LHCN-M2 (cell line): ENCODE data around the gene CDIPT. TPM values are rescaled to one million over a fixed set of nuclear protein-coding genes. Genes with fewer than 3 reads are reported as not detected.
A peak's percentile ranks its signal among the peaks of the same experiment; 100 is the strongest.
"Not testable (repeated sequence)": the region's sequence is repeated elsewhere in the genome, so short reads cannot be mapped to it uniquely, and the experiment has no call there.

Experiments
- DNase-seq: peaks from one replicate; pipeline ENCODE4 v3.0.0-alpha.2; 2012; ENCODE audit warnings: low read depth
- polyA plus RNA-seq: library from polyadenylated mRNA; unstranded; fragments of >200 nt; gene quantifications from one replicate; pipeline ENCODE4 v1.2.1, GENCODE V29; 2012; ENCODE audit warnings: missing spikeins
- total RNA-seq: library from RNA; depleted of rRNA; stranded (reverse); fragments of >200 nt; gene quantifications from 2 replicates; pipeline ENCODE4 v1.2.3, GENCODE V29; 2014; rRNA removed

The CDIPT gene, protein sequence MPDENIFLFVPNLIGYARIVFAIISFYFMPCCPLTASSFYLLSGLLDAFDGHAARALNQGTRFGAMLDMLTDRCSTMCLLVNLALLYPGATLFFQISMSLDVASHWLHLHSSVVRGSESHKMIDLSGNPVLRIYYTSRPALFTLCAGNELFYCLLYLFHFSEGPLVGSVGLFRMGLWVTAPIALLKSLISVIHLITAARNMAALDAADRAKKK
- 75.5 and 89.7 TPM in 2 replicates for total RNA-seq
- 69.7 TPM for polyA plus RNA-seq

DNA sequence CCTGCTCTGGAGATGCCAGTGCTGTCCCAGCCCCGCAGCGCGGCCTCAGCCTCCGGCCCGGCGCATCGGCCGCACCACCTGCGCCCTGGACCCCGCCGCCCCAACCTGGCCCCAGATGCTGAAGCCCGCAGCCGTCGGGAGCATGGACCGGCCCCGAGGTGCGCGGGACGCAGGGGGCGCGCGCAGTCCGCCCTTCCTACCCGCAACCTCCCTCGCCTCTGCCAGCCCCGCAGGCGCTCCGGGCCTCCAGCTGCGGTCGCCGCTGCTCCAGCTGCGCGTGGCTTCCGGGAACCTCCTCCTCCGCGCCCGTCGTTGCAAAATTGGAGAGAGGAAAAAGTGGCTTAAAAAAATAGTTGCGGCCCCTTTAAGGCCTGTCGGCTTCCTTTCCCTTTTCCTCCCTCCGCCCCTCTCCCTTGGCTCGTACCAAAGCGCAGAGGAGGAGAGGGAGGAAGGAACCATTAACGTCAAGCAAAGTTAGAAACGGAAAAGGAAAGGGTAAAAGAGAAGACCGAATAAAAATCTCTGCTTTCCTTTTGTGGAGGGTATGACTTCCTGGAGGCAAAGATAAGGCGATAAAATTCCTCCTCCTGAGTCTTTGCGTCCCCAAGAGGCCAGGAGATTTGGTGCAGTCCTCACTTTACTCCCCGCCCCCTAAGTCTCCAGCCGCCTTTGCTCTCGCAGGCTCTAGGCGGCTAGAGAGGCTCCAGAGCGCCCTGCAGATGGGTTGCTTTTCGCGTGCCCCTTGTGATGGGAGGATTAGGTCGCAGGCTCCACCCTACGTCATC is at the start of gene CDIPT:
CDIPT (minus strand) TSS at position 343 of the 785 bp plus-strand sequence. CDS start 369 bp downstream, outside the sequence.
- DNase-seq, result peak; percentile 96

DNA sequence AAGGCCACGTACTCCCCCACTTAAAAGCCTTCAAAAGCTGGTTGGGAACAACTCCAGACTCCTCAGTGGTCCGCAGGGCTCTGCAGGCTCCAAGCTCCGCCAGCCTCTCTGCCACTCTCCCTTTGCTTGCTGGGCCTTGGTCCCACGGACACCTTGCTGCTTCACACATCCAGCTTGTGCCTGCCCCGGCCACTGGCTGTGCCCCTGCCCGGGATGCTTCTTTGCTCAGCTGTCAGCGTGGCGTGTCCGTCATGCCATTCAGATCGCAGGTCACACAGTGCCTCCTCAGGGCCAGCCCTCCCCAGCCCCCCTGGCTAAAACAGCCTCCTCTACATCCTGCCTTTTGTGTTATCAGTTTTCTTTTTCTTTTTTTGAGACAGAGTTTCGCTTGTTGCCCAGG is 49.1 kb upstream of the CDIPT start:
- DNase-seq, result no peak

DNA sequence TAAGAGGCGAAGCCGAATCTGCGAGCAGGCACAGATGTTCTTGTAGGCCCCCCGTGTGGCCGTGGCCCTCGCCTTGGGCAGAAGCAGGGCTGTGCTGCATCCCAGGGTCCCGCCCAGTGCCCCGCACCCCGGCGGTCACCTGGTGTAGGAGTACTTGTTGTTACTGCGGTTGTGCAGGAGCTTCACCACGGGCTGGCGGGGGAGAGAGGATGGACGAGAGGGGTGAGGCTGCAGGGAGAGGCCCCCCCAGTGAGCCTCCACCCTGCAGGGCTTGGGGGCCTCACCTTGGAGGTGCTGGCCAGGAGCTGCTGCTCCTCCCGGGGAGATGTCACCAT is 48.6 kb upstream of the CDIPT start:
- no peak for DNase-seq

DNA sequence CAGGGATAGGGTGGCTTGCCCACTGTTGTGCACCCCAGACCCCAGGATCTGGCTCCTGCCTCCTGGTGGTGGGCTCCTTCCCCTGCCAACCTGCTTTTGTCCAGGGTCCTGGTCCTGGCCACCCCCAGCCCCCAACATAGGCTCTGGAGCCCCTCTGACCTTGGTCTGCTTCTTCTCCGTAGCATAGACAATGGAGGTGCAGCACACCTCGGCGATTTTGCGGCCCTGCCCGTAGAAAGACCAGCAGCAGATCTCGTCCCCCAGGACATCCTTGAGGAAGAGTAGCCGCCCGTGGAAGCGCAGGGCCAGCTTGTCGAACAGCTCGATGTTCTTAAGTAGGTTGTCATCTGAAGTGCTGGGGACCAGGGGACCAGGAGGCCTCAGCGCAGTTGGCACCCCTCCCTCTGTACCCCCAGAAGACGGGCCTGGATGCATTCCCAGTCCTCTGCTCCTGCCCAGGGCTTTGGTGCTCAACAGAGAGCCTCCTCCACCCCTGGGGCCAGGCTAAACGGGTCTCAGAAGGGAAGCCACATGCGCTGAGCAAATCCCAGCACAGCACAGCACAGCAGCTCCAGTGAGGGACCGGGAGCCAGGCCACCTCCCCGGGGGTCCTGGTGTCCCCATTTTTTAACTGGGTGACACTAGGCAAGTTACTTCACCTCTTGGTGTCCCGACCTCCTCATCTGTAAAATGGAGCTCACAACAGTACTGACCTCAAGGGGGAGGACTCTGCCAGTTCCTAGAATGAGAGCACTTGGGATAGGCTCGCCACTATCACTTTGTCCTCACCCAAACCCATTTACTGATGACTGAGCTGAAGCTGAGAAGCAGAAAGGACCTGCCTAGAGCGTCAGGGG is 48.0 kb upstream of the CDIPT start:
- no peak for DNase-seq

DNA sequence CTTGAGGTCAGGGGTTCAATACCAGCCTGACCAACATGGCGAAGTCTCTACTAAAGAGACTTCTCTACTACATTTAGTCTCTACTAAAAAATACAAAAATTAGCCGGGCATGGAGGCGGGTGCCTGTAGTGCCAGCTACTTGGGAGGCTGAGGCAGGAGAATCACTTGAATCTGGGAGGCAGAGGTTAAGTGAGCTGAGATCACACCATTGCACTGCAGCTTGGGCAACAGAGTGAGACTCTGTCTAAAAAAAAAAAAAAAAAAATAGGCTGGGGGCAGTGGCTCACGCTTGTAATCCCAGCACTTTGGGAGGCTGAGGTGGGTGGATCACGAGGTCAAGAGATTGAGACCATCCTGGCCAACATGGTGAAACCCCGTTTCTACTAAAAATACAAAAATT is 46.8 kb upstream of the CDIPT start:
- not testable (repeated sequence) for DNase-seq

DNA sequence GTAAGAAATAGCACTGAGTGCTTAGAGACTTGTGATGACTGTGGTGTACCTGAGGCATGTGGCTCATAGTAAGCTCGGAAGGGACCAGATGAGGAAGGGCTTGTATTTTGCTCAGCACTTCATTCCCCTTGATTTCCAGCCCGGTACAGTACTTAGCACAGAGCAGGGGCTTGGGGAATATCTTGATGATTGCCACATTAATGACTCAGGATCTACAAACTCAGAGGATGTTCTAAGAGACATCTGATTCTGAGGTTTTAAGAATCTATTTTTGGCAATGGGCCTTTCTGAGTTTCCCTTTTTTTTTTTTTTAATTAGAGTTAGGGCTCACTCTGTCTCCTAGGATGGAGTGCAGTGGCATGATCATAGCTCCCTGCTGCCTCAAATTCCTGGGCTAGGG is 46.4 kb upstream of the CDIPT start:
- DNase-seq, result peak; percentile 76

DNA sequence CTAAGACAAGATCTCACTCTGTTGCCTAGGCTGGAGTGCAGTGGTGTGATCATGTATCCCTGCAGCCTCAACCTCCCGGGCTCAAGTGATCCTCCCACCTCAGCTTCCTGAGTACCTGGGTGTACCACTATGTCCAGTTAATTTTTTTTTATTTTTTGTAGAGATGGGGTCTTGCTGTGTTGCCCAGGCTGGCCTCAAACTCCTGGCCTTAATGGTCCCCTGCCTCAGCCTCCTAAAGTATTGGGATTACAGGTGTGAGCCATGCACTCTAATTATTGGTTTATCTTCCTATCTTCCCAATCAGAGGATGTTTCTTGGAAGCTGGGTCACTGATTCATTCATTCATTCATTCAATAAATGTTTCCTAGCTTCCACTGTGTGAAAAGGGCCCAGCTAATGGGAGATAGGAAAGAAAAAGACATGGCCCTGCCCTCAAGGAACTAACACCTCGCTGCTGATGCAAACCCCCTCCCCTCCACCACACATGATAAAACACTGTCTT is 45.7 kb upstream of the CDIPT start:
- DNase-seq, result no peak

DNA sequence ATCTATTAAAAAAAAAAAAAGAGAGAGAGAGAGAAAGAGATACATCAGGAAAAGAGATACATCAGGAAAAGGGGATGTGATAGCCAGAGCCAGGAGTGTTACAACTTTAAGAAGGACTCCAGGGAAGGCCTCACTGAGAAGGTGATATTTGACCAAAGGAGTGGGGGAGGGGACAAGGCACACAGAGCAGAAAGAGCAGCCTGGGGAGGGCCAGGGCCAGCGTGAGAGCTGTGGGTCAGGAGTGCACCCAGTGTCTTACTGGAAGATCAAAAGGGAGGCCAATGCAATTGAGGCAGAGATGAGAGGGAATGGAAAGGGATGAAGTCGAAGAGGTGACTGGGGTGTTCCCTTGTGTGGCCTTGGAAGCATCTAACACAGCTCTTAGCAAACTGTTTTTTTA is 44.9 kb upstream of the CDIPT start:
- DNase-seq, result no peak

DNA sequence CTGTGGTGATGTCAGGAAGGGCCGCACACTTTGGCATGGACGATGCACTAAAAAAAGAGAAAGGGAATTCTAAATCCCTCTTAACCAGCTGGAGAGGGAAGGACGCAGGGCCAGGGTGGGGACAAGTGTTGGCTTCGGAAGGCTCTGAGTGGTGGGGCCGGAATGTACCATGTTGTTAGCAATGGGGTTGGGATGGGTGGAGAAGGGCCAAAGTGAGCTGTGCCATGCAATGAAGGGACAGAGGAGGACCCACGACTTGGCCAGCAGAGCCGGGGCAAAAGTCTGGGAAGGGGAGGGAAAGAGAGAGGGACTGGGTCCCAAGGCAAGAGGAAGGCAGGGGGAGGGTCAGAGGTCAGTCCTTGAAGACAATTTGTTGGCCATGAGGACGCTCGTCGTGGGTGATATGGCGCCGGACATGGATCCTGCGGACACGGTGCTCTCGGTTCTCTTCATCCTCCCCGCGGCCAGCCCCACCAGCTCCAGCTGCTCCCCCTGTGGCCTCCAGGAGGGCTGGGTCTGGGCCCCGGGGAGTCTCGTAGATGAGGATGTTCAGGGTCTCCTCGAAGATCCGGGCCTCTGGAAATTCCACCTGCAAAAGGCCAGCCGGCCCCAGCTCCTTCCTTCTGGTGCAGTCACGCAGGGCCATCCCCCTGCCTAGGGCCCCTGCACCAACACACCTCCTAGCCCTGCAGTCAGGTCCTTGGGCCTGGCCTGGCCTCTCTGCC is 43.7 kb upstream of the CDIPT start:
- DNase-seq, result no peak

DNA sequence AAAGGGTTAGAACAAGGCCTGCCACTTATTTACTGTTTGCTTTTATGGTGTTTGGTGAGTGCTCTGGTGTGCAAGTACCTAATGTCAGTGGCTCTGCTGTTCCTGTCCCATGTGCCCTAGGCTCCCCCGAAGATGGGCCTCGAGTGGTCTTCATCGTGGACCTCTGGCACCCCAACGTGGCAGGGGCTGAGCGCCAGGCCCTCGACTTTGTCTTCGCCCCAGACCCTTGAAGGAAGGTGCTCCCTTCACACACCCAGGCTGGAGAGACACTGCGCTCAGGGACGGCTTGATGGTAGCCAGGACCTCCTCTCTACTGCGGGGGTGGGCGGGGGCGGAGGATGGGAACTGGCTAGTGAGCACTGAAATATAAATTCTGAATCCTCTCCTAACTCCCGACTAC is 42.6 kb upstream of the CDIPT start:
- no peak for DNase-seq

DNA sequence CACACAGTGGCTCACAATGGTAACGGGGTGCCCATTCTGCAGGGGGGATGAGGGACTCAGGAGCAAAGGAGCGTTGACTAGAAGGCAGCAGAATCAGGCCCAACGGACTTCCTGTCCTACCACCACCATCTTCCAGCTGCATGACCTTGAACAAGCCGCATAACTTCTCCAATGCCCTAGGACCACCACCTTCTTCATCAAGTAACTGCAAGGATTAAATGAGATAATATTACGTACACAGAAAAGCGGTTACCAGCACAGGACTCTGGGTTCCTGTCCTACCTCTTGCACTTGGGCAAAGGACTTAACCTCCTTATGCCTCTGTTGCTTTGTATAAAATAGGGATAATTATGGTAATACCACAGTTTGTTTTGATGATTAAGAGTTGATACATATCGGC is 41.9 kb upstream of the CDIPT start:
- no peak for DNase-seq

DNA sequence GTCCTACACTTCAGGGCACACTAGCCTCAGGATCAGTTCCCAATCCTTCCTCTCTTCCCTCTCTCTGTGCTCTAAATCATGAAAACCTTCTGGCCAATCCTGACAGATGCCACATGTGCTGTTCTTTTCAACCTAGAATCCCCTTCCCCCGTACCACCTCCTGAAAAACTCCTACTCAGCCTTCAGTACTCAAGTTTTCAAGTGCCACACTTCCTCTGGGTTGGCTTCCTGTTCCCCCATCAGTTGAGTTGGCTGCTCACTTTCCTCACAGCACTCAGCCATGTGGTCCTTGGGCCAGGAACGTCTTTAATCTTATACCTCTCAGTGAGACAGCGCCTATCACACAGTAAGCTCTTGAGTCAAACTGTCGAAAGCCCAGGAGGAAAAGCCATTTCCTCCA is 40.6 kb upstream of the CDIPT start:
- DNase-seq, result no peak

DNA sequence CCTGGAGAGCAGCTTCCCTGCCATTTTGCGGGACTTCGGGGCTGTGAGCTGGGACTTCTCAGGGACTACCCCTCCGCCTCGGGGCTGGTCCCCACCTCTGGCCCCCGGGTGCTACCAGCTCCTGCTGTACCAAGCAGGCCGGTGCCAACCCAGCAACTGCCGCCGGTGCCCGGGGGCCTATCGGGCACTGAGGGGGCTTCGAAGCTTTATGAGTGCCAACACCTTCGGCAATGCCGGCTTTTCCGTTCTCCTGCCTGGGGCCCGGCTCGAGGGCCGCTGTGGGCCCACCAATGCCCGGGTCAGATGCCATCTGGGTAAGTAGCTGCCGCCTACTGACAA is 38.5 kb upstream of the CDIPT start:
- DNase-seq, result no peak

DNA sequence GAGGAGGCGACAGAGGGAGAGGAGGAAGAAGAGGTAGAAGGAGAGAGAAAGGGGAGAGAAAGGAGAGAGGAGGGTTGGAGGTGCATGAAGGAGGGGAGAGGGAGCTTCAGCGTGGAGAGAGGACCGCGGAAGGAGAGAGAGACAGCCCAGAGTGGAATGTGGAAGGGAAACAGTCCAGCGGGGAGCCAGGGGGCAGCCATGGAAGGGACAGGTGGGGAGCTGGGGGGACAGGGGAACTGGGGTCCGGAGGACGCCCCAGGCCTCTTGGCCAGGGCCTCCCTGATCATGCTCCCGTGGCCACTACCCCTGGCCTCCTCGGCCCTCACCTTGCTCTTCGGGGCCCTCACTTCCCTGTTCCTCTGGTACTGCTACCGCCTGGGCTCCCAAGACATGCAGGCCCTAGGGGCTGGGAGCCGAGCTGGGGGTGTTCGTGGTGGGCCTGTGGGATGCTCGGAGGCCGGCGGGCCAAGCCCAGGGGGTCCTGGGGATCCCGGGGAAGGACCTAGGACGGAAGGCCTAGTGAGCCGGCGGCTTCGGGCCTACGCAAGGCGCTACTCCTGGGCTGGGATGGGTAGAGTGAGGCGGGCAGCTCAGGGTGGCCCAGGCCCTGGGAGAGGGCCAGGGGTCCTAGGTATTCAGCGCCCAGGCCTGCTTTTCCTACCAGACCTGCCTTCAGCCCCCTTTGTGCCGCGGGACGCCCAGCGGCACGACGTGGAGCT is 38.0 kb upstream of the CDIPT start:
- DNase-seq, result no peak

DNA sequence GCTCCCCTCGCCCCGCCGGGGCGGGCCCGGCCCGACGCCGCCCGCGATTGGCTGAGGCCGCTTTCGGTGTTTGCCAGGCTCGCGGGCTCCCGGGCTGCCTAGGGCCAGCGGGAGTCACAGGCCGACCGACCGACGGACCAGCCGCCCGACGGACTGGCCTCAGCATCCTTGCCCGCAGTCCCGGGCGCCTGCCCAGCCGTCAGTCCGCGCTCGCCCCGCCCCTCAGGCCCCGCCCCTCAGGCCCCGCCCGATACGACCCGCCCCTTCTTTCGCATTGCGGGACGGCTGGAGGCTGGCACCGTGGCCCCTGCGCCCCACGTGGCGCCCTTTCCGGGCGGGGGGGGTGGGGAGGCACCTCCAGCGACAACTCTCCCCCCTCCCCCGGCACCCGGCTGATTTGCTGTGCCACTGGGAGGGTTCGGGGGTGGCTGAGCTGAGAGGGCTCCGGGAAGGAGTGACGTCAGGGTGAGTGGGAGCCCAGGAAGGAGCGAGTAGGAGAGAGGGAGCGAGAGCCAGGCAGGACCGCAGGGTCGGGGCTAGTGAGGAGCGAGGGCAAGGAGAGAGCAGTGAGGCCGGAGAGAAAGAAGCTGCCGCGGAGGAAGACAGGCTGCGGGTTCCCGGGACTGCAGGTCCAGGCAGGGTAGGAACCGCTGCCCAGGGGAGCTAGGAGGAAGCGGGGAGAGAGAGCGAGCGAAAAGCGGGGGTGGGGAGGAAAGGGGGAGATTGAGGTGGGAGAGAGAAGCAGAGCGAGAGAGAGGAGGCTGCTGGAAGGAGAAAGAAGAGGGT is 37.3 kb upstream of the CDIPT start, which contains the start of gene ASPHD1:
ASPHD1 (plus strand) TSS at position 387 of the 786 bp plus-strand sequence. CDS start 484 bp downstream, outside the sequence.
- DNase-seq, result peak; percentile 81

DNA sequence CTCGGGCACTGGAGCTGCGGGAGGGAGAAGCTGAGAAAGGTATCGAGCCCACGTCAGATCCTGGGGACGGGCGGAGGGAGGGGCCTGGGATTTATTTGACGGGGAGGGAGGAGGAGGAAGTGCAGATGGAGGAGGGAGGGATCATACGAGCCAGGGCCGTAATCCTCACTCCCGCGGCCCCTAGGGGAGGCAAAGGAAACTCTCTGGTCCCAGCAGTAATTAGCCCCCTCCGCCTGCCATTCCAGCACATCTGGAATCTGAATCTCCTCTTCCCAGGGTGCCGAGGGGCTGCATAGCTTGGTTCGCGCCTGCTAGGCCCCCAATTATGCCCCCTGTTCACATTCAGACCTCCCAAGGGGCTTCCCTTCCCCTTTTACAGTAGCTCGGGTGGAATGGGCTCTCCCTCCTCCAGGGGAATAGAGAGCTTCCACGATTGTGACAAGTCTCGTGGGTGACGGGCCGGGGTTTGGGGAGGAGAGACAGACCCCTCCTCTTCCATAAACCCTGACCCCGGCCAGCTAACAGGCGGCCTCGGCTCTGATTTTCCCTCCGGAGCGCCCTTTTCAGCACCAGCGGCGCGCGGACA is 36.6 kb upstream of the CDIPT start, which contains the start of gene SEZ6L2:
SEZ6L2 (minus strand) TSS at position 35 of the 586 bp plus-strand sequence. CDS start 531 bp downstream, outside the sequence.
- DNase-seq, result peak; percentile 79

DNA sequence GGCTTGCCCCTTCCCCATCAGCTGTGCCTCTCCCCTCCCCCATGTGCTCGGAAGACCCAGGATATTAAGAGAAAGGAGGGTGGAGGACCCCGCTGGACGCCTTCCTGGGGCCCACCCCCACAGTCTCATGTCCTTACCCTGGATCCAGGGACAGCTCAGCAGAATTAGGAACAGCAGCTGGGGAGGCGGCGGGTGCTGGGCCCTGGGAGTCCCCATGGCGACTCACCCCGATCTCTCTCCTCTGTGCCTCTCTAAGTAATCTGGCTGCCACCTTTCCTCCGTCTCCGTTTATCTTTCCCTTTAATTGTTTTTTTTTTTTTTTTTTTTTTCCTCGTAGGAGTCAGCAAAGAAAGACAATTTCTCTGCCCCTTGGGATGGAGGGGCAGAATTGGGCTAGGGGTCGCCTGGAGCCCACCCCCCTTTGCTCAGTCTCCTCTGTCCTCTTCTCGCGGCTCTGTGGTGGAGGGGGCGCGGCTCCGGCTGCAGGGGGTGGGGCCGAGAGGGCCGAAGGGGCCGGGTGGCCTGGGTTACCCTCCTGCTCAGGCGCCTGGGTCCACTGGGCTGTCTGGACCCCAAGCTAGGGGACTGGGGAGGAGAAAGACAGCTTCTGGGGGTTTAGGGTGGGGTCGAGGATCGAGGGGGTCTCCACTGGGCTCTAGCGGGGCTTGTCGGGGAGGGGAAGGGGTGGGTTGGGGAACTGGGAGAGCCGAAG is 35.9 kb upstream of the CDIPT start:
- no peak for DNase-seq

DNA sequence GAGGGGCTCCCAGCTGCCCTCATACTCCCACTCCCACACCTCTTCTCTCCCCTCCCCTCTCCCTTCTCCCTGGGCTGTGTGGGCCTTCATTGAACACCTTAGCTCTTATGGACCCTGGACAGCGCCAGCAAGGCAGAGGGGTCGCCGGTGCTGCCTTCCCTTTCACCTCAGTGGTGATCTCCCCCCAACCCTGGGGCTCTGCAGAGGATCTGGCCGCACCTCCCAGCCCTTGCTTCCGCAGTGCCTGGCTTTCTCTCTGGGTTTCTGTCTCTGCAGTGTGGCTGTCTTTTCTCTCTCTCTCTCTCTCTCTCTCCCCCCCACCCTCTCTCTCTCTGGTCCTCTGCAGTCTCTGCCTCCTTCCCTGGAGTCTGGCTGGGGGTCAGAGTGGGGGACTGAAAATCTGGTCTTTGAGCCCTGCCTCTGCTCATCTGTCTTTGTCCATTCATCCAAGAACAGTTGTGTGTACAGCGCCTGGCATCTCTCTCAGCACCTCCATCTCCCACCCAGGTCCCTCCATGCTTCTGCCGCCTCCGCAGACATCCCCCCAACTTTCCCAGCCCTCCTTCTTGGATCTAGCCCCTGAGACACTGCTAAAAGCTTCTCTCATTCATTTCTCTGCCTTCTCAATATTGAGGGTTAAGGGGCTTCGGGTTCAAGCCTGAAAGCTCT is 35.2 kb upstream of the CDIPT start:
- DNase-seq, result no peak
